Measurements from ENCODE around the gene KAZN.

The KAZN gene

DNA sequence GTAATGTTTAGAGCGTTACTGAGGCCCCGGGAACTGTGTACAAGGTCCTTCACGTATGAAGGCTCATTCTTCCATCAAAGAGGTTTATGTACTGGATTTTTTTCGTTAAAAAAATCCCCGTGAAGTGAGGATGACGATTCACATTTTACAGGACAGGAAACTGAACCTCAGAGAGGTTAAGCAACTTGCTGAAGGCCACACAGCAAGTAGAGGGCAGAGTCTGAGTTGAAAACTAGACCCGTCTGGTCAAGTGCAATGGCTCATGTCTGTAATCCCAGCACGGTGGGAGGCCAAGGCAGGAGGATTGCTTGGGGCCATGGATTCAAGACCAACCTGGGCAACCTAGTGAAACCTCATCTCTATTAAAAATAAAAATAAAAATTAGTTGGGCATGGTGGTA, 140.2 kb downstream of the KAZN start:
- no peak for TF ChIP-seq CTCF (IDR thresholded peaks at IDR 0.05; ENCODE audit: low read depth, low read length, missing control alignments)

GRCh38 chr1:14739082-14739832, 140.8 kb downstream of the KAZN start:
- DNase-seq (ENCODE audit: low read depth), result no peak
- TF ChIP-seq CTCF (IDR thresholded peaks at IDR 0.05; ENCODE audit: low read depth, low read length, missing control alignments), result no peak
- H3K4me3 ChIP-seq (ENCODE audit: low read depth, low read length), result no peak overlapping the region

More for the DNA sequence above, 140.2 kb downstream of the KAZN start:
- DNase-seq (ENCODE audit: low read depth), result no peak
- no peak overlapping the region for H3K4me3 ChIP-seq (ENCODE audit: low read depth, low read length)

DNA sequence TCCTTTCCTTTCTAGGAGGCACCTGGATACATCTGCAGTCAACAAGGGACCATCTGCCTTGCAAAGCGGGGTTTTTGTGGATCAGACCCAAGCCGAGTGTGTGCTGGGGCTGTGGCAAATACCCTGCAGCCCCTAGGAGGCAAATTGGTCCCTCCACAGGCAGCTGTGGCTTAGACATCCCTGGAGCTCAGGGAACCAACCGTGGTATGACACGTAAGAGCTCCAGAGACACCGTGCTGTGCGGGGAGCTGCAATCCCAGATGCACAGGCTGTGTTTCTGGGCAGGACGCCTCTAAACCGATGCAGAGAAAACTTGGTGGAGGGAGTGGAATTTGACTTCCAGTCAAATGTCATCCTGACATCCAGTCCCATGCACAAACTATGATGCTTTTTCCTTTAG, 141.5 kb downstream of the KAZN start:
- no peak for DNase-seq (ENCODE audit: low read depth)
- TF ChIP-seq CTCF (IDR thresholded peaks at IDR 0.05; ENCODE audit: low read depth, low read length, missing control alignments), result no peak
- no peak overlapping the region for H3K4me3 ChIP-seq (ENCODE audit: low read depth, low read length)

GRCh38 chr1:14741082-14741481, 142.6 kb downstream of the KAZN start:
- TF ChIP-seq CTCF (IDR thresholded peaks at IDR 0.05; ENCODE audit: low read depth, low read length, missing control alignments), result no peak
- H3K4me3 ChIP-seq (ENCODE audit: low read depth, low read length), result no peak overlapping the region
- no peak for DNase-seq (ENCODE audit: low read depth)

GRCh38 chr1:14741532-14741931, 143.0 kb downstream of the KAZN start:
- DNase-seq (ENCODE audit: low read depth), result no peak
- TF ChIP-seq CTCF (IDR thresholded peaks at IDR 0.05; ENCODE audit: low read depth, low read length, missing control alignments), result no peak
- H3K4me3 ChIP-seq (ENCODE audit: low read depth, low read length), result no peak overlapping the region

DNA sequence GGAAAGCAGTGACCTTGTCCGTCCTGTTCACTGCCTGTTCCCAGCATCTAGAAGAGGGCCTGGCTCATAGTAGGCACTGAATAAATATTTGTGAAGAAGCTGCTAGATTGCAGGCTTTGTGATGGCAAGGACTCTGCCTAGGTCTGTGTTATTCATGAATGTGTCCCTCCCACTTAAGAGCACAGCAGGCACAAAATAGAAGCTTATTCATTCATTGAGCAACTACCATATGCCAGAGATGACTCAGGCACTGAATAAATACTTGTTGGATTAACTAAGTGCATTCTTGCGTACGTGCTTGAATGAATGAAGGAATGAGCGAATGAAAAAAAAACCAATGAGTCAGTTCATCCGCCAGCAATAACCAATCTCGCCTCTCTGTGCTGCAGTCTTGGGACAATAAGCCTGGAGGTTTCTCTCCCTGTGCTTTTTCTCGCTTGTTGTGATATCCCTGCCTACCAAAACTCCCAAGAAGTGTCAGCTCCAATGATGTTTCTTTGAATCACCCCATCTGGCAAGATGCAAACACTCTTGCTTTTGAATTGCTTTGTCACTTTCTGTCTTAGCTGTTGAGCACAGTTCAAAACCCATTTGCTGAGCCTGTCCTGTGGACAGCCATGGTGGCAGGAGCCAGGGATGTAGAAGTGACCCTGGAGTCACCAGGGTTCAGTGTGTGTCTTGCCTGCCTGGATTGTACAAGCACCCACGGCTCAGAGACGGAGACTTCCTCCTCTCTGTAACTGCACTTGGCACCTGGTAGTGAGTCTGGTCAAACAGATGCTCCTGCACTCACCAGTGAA, 143.9 kb downstream of the KAZN start:
- H3K4me3 ChIP-seq (ENCODE audit: low read depth, low read length), result no peak overlapping the region
- DNase-seq (ENCODE audit: low read depth), result no peak
- TF ChIP-seq CTCF (IDR thresholded peaks at IDR 0.05; ENCODE audit: low read depth, low read length, missing control alignments), result no peak

Measured in GM12864 (cell line).